GM12878 (cell line): ENCODE data around the gene GNAQ.
"Not testable (repeated sequence)": the region's sequence is repeated elsewhere in the genome, so short reads cannot be mapped to it uniquely, and the experiment has no call there.

Experiments used
- CTCF ChIP-seq, 3 experiments: IDR thresholded peaks in 2 of 3; conservative IDR thresholded peaks in 1 of 3; 2 replicates each; pipeline ENCODE4 v1.5.1; 2011; ENCODE audit warnings: low read depth in 3 of 3, low read length in 3 of 3, mild to moderate bottlenecking in 3 of 3, control low read depth in 2 of 3, moderate library complexity in 2 of 3, inconsistent platforms in 1 of 3, mixed read lengths in 1 of 3; ENCODE audit not compliant: control insufficient read depth in 2 of 3, insufficient read depth in 1 of 3; ENCODE audit errors: extremely low read depth in 1 of 3
- MEF2A ChIP-seq: IDR thresholded peaks from 2 replicates; pipeline ENCODE4 v1.6.1; 2011; ENCODE audit warnings: low read depth, mild to moderate bottlenecking, low read length, moderate library complexity; ENCODE audit not compliant: insufficient read depth
- MYB ChIP-seq: fragments of 150-350 bp; IDR thresholded peaks from 2 replicates; pipeline ENCODE4 v1.6.1; 2014; ENCODE audit warnings: mild to moderate bottlenecking, low read depth, low read length, borderline replicate concordance
- POLR2A ChIP-seq: IDR thresholded peaks from 2 replicates; pipeline ENCODE4 v1.6.1; 2011; ENCODE audit warnings: low read depth, mild to moderate bottlenecking, low read length

GRCh38 chr9:77717608-77718297 is 313.9 kb downstream of the GNAQ start:
- not testable (repeated sequence) for TF ChIP-seq CTCF (IDR thresholded peaks at IDR 0.05 in 2 of 3, conservative IDR thresholded peaks at IDR 0.05 in 1 of 3; ENCODE audit: control insufficient read depth in 2 of 3, extremely low read depth in 1 of 3, insufficient read depth in 1 of 3, low read depth in 3 of 3, low read length in 3 of 3); POLR2A; MYB; MEF2A
